Measurements from ENCODE around the gene MKNK1.
A peak's percentile ranks its signal among the peaks of the same experiment; 100 is the strongest.

The MKNK1 gene

GRCh38 chr1:46535063-46535462 lies 69.0 kb downstream of the MKNK1 start:
- H3K27ac ChIP-seq: no peak overlapping the region
- TF ChIP-seq ZFX (IDR thresholded peaks at IDR 0.05; ENCODE audit: borderline replicate concordance): no peak
- peak; percentile 81 for TF ChIP-seq CTCF (IDR thresholded peaks at IDR 0.05)

GRCh38 chr1:46533179-46533864 lies 70.7 kb downstream of the MKNK1 start:
- H3K27ac ChIP-seq: no peak overlapping the region
- no peak for TF ChIP-seq ZFX (IDR thresholded peaks at IDR 0.05; ENCODE audit: borderline replicate concordance)
- peak; percentile 60 for TF ChIP-seq CTCF (IDR thresholded peaks at IDR 0.05)

GRCh38 chr1:46532498-46533178 lies 71.4 kb downstream of the MKNK1 start:
- TF ChIP-seq CTCF (IDR thresholded peaks at IDR 0.05) (peak; percentile 86), ZFX (IDR thresholded peaks at IDR 0.05; ENCODE audit: borderline replicate concordance) (no peak)
- no peak overlapping the region for H3K27ac ChIP-seq

GRCh38 chr1:46532095-46532494 lies 72.0 kb downstream of the MKNK1 start:
- TF ChIP-seq CTCF (IDR thresholded peaks at IDR 0.05) (no peak), ZFX (IDR thresholded peaks at IDR 0.05; ENCODE audit: borderline replicate concordance) (no peak)
- no peak overlapping the region for H3K27ac ChIP-seq

GRCh38 chr1:46530791-46531409 lies 73.2 kb downstream of the MKNK1 start:
- TF ChIP-seq CTCF (IDR thresholded peaks at IDR 0.05) (no peak), ZFX (IDR thresholded peaks at IDR 0.05; ENCODE audit: borderline replicate concordance) (no peak)

GRCh38 chr1:46530311-46530710 lies 73.8 kb downstream of the MKNK1 start:
- no peak overlapping the region for H3K27ac ChIP-seq
- TF ChIP-seq CTCF (IDR thresholded peaks at IDR 0.05): no peak
- no peak for TF ChIP-seq ZFX (IDR thresholded peaks at IDR 0.05; ENCODE audit: borderline replicate concordance)

More at GRCh38 chr1:46530791-46531409, 73.2 kb downstream of the MKNK1 start:
- no peak overlapping the region for H3K27ac ChIP-seq
